ENCODE data around the gene ANKRD12.

The ANKRD12 gene

GRCh38 chr18:9175115-9175514 is 38.5 kb downstream of the ANKRD12 start:
- H3K27ac ChIP-seq = no peak overlapping the region
- TF ChIP-seq, protein P1, sequence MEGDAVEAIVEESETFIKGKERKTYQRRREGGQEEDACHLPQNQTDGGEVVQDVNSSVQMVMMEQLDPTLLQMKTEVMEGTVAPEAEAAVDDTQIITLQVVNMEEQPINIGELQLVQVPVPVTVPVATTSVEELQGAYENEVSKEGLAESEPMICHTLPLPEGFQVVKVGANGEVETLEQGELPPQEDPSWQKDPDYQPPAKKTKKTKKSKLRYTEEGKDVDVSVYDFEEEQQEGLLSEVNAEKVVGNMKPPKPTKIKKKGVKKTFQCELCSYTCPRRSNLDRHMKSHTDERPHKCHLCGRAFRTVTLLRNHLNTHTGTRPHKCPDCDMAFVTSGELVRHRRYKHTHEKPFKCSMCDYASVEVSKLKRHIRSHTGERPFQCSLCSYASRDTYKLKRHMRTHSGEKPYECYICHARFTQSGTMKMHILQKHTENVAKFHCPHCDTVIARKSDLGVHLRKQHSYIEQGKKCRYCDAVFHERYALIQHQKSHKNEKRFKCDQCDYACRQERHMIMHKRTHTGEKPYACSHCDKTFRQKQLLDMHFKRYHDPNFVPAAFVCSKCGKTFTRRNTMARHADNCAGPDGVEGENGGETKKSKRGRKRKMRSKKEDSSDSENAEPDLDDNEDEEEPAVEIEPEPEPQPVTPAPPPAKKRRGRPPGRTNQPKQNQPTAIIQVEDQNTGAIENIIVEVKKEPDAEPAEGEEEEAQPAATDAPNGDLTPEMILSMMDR (IDR thresholded peaks at IDR 0.05) = no peak
- no peak for TF ChIP-seq ZFX (IDR thresholded peaks at IDR 0.05; ENCODE audit: borderline replicate concordance)

GRCh38 chr18:9177031-9177430 is 40.5 kb downstream of the ANKRD12 start:
- no peak overlapping the region for H3K27ac ChIP-seq
- no peak for TF ChIP-seq ZFX (IDR thresholded peaks at IDR 0.05; ENCODE audit: borderline replicate concordance)
- TF ChIP-seq, protein P1 (IDR thresholded peaks at IDR 0.05) = no peak

DNA sequence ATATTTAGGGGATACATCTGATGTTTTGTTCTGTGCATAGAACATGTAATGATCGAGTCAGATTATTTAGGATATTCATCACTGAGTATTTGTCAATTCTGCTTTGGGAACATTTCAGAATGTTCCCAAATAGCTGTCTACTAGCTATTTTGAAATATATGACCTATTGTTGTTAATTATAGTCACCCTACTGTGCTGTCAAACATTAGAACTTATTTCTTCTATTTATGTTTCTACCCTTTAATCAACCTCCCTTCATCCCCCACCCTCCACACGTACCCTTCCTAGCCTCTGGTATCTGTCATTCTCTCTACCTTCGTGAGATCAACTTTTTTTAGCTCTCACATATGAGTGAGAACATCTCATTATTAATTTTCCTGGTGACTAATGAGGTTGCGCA is 40.9 kb downstream of the ANKRD12 start:
- no peak for TF ChIP-seq ZFX (IDR thresholded peaks at IDR 0.05; ENCODE audit: borderline replicate concordance)
- TF ChIP-seq, protein P1 (IDR thresholded peaks at IDR 0.05) = no peak

DNA sequence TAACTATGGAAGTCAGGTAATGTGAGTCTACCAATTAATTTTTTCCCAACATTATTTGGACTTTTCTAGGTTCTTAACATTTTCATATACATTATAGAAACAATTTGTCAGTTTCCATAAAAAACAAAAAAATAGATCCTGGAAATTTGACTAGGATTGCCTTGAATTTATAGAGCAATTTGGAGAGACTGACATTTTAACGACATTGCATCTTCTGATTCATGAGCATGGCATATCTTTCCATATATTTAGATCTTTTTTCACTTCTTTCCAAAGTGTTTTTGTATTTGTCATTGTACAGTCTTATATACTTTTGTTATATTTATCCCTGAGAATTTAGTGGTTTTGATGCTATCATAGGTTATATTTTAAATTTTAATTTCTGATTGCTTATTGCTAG is 42.0 kb downstream of the ANKRD12 start:
- TF ChIP-seq, protein P1 (IDR thresholded peaks at IDR 0.05) = no peak
- TF ChIP-seq ZFX (IDR thresholded peaks at IDR 0.05; ENCODE audit: borderline replicate concordance) = no peak
- H3K27ac ChIP-seq = no peak overlapping the region

More for the DNA sequence above, 40.9 kb downstream of the ANKRD12 start:
- no peak overlapping the region for H3K27ac ChIP-seq

DNA sequence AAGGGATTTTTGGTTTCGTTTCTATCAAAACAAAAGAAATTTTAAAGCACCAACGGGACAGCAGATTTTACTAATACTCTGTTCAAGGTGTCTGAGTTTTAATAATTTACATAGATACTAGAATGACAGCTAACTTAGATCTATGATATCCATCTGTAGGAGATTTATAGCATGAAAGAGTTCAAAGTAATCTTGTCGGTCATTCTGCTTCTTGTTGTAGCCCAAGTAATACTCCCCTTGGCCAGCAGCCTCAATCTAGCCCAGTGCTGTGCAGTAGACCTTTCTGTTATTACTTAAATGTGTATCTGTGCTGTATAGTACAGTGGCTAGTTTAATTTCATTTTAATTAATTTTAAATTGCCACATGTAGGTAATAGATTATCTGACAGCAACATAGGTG is 44.7 kb downstream of the ANKRD12 start:
- H3K27ac ChIP-seq = no peak overlapping the region
- TF ChIP-seq ZFX (IDR thresholded peaks at IDR 0.05; ENCODE audit: borderline replicate concordance) = no peak
- TF ChIP-seq, protein P1 (IDR thresholded peaks at IDR 0.05) = no peak

GRCh38 chr18:9182852-9183399 is 46.3 kb downstream of the ANKRD12 start:
- no peak for TF ChIP-seq ZFX (IDR thresholded peaks at IDR 0.05; ENCODE audit: borderline replicate concordance)
- TF ChIP-seq, protein P1 (IDR thresholded peaks at IDR 0.05) = no peak
- no peak overlapping the region for H3K27ac ChIP-seq

DNA sequence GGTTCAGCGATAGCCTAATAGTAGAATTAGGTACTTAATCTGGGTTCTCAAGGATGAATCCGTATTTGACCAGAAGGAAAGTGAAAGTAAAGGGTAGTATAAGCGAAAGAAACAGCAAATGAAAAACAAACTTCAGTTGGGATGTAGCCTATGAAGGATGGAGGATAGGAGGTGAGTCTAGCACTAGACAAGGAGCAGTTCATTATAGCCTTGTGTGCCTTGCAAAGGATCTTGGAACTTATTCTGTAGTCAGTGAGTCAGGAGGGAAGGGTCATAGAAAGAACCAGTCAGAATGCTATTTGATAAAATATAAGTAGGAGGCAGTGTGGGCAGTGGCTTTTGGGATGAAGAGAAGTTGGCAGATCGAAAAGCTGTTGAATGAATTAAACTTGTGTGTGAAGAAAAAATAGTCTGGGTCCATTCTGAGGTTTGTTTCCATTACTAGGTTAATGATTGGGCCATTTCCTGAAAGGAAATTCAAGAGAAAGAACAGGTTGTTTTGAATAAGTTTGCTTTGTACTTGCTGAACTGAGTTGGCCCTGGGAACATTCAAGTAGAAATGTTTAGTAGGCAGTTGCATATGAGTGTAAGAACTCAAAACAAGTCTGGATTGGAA is 48.5 kb downstream of the ANKRD12 start:
- TF ChIP-seq, protein P1 (IDR thresholded peaks at IDR 0.05) = no peak
- no peak for TF ChIP-seq ZFX (IDR thresholded peaks at IDR 0.05; ENCODE audit: borderline replicate concordance)
- no peak overlapping the region for H3K27ac ChIP-seq

Data from 22Rv1 (cell line).